Osteoblast (primary cell): ENCODE data around the gene ERBB4. TPM values are rescaled to one million over a fixed set of nuclear protein-coding genes. Genes with fewer than 3 reads are reported as not detected.

Experiments used
- DNase-seq: peaks from one replicate; pipeline ENCODE4 v3.0.0; 2011; ENCODE audit warnings: low spot score, mixed read lengths; ENCODE audit not compliant: insufficient read length; ENCODE audit errors: missing footprints
- H2AFZ ChIP-seq: 2 replicates; pipeline ENCODE4 v1.6.0; 2011; ENCODE audit warnings: mild to moderate bottlenecking, low read length
- H3K27ac ChIP-seq: 2 replicates; pipeline ENCODE4 v1.5.1; 2011; ENCODE audit warnings: mild to moderate bottlenecking, low read depth, low read length, moderate library complexity
- H3K27me3 ChIP-seq: 2 replicates; pipeline ENCODE4 v1.6.0; 2012; ENCODE audit warnings: mild to moderate bottlenecking, control low read depth, inconsistent platforms, low read length, moderate library complexity; ENCODE audit not compliant: insufficient read depth
- H3K36me3 ChIP-seq: 2 replicates; pipeline ENCODE4 v1.5.1; 2011; ENCODE audit warnings: mild to moderate bottlenecking, low read length, control low read depth, moderate library complexity; ENCODE audit not compliant: insufficient read depth
- H3K4me1 ChIP-seq: 2 replicates; pipeline ENCODE4 v1.5.1; 2011; ENCODE audit warnings: mild to moderate bottlenecking, low read length, control low read depth, moderate library complexity; ENCODE audit not compliant: insufficient read depth
- H3K4me2 ChIP-seq: 2 replicates; pipeline ENCODE4 v1.6.0; 2011; ENCODE audit warnings: mild to moderate bottlenecking, low read length; ENCODE audit not compliant: insufficient read depth
- H3K4me3 ChIP-seq: fragments of 200-600 bp; sonication (generic); 3 replicates; pipeline ENCODE4 v1.5.1; 2012; ENCODE audit warnings: mild to moderate bottlenecking, low read length, inconsistent platforms; ENCODE audit not compliant: insufficient read depth
- H3K79me2 ChIP-seq: 2 replicates; pipeline ENCODE4 v1.6.0; 2012; ENCODE audit warnings: mild to moderate bottlenecking, low read length, control low read depth, inconsistent platforms; ENCODE audit not compliant: insufficient read depth
- H3K9me3 ChIP-seq: 2 replicates; pipeline ENCODE4 v1.5.1; 2011; ENCODE audit warnings: low read depth, low read length, control low read depth
- H4K20me1 ChIP-seq: 2 replicates; pipeline ENCODE4 v1.6.0; 2012; ENCODE audit warnings: mild to moderate bottlenecking, low read length, control low read depth; ENCODE audit not compliant: insufficient read depth
- total RNA-seq: library from RNA; depleted of rRNA; stranded (reverse); fragments of >200 nt; gene quantifications from 2 replicates; pipeline ENCODE4 v1.2.3, GENCODE V29; 2012
- TF ChIP-seq, protein P1 (sequence below): IDR thresholded peaks from 2 replicates; pipeline ENCODE4 v1.5.1; 2011; ENCODE audit warnings: mild to moderate bottlenecking, low read depth, low read length, moderate library complexity; ENCODE audit errors: extremely low read depth

ERBB4 gene
- total RNA-seq, 1 donor = under 0.01 TPM

DNA sequence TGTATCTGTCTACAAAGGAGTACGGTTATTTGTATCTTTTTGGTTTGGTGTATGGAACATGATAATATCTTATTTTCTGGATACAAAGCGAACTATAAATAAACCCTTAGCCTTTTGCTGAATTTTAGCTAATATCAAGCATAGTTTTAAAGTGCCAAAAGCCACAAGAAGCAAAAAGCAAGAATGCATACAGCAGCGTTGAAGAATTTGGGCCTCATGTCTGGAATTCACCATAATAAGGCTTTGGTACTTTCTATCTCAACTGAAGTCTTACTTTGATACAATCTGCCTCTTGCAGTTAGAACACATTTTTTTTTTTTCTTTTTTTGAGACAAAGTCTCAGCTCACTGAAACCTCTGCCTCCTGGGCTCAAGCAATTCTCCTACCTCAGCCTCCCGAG is 151.5 kb downstream of the ERBB4 start:
- no peak for DNase-seq
- H3K79me2 ChIP-seq = no peaks in the 10 kb centered on the region
- no peaks in the 10 kb centered on the region for H4K20me1 ChIP-seq
- no peak overlapping the region for H3K4me3 ChIP-seq
- H3K9me3 ChIP-seq = no peaks in the 10 kb centered on the region
- TF ChIP-seq, protein P1, sequence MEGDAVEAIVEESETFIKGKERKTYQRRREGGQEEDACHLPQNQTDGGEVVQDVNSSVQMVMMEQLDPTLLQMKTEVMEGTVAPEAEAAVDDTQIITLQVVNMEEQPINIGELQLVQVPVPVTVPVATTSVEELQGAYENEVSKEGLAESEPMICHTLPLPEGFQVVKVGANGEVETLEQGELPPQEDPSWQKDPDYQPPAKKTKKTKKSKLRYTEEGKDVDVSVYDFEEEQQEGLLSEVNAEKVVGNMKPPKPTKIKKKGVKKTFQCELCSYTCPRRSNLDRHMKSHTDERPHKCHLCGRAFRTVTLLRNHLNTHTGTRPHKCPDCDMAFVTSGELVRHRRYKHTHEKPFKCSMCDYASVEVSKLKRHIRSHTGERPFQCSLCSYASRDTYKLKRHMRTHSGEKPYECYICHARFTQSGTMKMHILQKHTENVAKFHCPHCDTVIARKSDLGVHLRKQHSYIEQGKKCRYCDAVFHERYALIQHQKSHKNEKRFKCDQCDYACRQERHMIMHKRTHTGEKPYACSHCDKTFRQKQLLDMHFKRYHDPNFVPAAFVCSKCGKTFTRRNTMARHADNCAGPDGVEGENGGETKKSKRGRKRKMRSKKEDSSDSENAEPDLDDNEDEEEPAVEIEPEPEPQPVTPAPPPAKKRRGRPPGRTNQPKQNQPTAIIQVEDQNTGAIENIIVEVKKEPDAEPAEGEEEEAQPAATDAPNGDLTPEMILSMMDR = no peak
- H3K27me3 ChIP-seq = no peaks in the 10 kb centered on the region
- no peak overlapping the region for H3K27ac ChIP-seq
- H3K36me3 ChIP-seq = no peaks in the 10 kb centered on the region
- H2AFZ ChIP-seq = no peak overlapping the region
- no peaks in the 10 kb centered on the region for H3K4me1 ChIP-seq
- no peak overlapping the region for H3K4me2 ChIP-seq

DNA sequence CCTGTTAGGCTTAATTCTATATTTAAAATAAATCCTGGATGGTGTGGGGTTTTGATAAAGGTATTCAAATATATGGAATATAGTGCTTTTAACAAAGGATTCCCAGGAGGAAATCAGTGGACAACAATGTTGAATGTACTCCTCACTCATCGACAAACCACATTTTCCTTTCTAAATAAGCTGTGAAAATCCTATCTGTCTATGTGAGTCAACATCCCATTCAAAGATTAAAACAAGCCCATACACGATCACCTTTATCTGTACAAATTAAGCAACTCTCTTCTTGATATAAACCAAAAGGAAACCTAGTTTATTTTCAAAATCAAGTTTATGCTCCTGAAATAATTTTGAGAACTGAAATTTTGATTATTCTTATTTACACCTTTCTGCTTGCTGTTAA is 153.4 kb downstream of the ERBB4 start:
- H2AFZ ChIP-seq = no peak overlapping the region
- H3K4me1 ChIP-seq = no peaks in the 10 kb centered on the region
- no peak overlapping the region for H3K27ac ChIP-seq
- no peak overlapping the region for H3K4me3 ChIP-seq
- H3K4me2 ChIP-seq = no peak overlapping the region
- H3K36me3 ChIP-seq = no peaks in the 10 kb centered on the region
- no peak for DNase-seq
- H3K79me2 ChIP-seq = no peaks in the 10 kb centered on the region
- no peaks in the 10 kb centered on the region for H3K27me3 ChIP-seq
- TF ChIP-seq, protein P1 = no peak
- no peaks in the 10 kb centered on the region for H3K9me3 ChIP-seq
- H4K20me1 ChIP-seq = no peaks in the 10 kb centered on the region

GRCh38 chr2:212384027-212384426 is 154.6 kb downstream of the ERBB4 start:
- Histone ChIP-seq H3K36me3 (no peaks in the 10 kb centered on the region), H3K4me1 (no peaks in the 10 kb centered on the region), H3K79me2 (no peaks in the 10 kb centered on the region), H3K4me2 (no peak overlapping the region), H4K20me1 (no peaks in the 10 kb centered on the region), H3K9me3 (no peaks in the 10 kb centered on the region), H3K27me3 (no peaks in the 10 kb centered on the region), H2AFZ (no peak overlapping the region), H3K27ac (no peak overlapping the region), H3K4me3 (no peak overlapping the region)
- DNase-seq = no peak
- TF ChIP-seq, protein P1 = no peak

DNA sequence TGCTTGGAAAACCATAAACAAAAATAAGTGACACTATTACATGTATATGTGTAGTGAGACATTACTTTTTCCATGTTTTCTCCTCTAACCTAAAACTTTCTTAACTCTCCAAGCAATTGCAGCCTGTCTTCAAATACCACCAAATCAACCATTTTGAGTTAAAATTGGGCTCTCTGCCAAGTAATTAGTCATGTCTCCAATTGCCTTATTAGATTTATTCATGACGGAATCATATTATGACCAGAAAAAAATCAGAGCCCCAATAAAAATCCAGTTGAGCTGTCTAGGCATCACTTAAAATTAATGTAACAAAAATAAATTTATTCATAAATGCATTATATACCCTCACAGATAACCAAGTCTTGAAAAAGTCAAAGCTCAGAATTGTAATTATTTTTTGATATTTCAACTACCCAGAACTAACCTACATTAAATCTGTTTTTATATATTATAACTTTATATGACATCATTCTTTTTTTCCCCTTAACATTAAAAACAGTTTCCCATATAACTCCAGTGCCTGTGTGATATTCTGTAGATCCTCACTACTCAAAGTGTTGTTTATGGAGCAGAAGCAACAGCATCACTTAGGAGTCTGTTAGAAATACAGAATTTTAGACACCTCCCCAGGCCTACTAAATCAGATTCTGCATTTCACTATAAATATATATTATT is 157.0 kb downstream of the ERBB4 start:
- Histone ChIP-seq H3K79me2 (no peaks in the 10 kb centered on the region), H3K36me3 (no peaks in the 10 kb centered on the region), H3K9me3 (no peaks in the 10 kb centered on the region), H4K20me1 (no peaks in the 10 kb centered on the region), H2AFZ (no peak overlapping the region), H3K27ac (no peak overlapping the region), H3K4me1 (no peaks in the 10 kb centered on the region), H3K4me2 (no peak overlapping the region), H3K4me3 (no peak overlapping the region), H3K27me3 (no peaks in the 10 kb centered on the region)
- TF ChIP-seq, protein P1 = no peak
- no peak for DNase-seq
